PC-3 (cell line): ENCODE measurements around the gene CDK14. TPM values are rescaled to one million over a fixed set of nuclear protein-coding genes. Genes with fewer than 3 reads are reported as not detected.

Source experiments
- ATAC-seq: fragments of 200-7000 bp; cut with Tn5 transposase; 2 replicates; pipeline ENCODE4 v1.9.1; 2020; ENCODE audit warnings: mild to moderate bottlenecking, moderate library complexity
- BruUV-seq: library from RNA; stranded (reverse); fragments of 400-500 nt; replicated peaks from 2 replicates; lab custom pipeline; 2021; lab: Mats Ljungman, UMichigan
- CTCF ChIA-PET: fragments of 300-600 bp; sonication (Branson Sonifier 250); formaldehyde crosslinking; loops from one replicate; lab custom pipeline; 2022; ENCODE audit warnings: antibody characterized with exemption; lab: Charles Lee
- POLR2A ChIA-PET: fragments of 300-600 bp; sonication (Branson Sonifier 250); formaldehyde crosslinking; loops from one replicate; lab custom pipeline; 2022; ENCODE audit warnings: antibody characterized with exemption; ENCODE audit not compliant: unreplicated experiment; lab: Charles Lee
- DNase-seq: peaks from one replicate; pipeline ENCODE4 v3.0.0-alpha.2; 2015
- H2AFZ ChIP-seq: fragments of 300-600 bp; sonication (generic); 2 replicates; pipeline ENCODE4 v1.6.0; 2016; ENCODE audit warnings: antibody characterized with exemption, low read length
- H3F3A ChIP-seq: fragments of 300-600 bp; sonication (generic); one replicate; pipeline ENCODE4 v1.6.0; 2017; ENCODE audit warnings: antibody characterized with exemption, low read length, control low read depth, mild to moderate bottlenecking; ENCODE audit not compliant: unreplicated experiment
- H3K27ac ChIP-seq: fragments of 300-600 bp; sonication (generic); 2 replicates; pipeline ENCODE4 v1.5.1; 2016; ENCODE audit warnings: mild to moderate bottlenecking, low read length
- H3K27me3 ChIP-seq: fragments of 300-600 bp; sonication (generic); 2 replicates; pipeline ENCODE4 v1.6.1; 2016; ENCODE audit warnings: low read length, mixed read lengths
- H3K36me3 ChIP-seq: fragments of 300-600 bp; sonication (generic); 2 replicates; pipeline ENCODE4 v1.6.1; 2016; ENCODE audit warnings: low read depth, mixed run types, low read length, mixed read lengths
- H3K4me1 ChIP-seq: fragments of 300-600 bp; sonication (generic); 2 replicates; pipeline ENCODE4 v1.5.1; 2016; ENCODE audit warnings: low read length; ENCODE audit not compliant: insufficient read depth
- H3K4me2 ChIP-seq: fragments of 300-600 bp; sonication (generic); 2 replicates; pipeline ENCODE4 v1.6.0; 2016; ENCODE audit warnings: low read length
- H3K4me3 ChIP-seq: fragments of 300-600 bp; sonication (generic); 2 replicates; pipeline ENCODE4 v1.5.1; 2016; ENCODE audit warnings: mild to moderate bottlenecking, low read length, mixed read lengths
- H3K79me2 ChIP-seq: fragments of 300-600 bp; sonication (generic); 2 replicates; pipeline ENCODE4 v1.6.1; 2017; ENCODE audit warnings: low read length, mixed read lengths
- H3K9ac ChIP-seq: fragments of 300-600 bp; sonication (generic); 2 replicates; pipeline ENCODE4 v1.6.0; 2016; ENCODE audit warnings: mild to moderate bottlenecking, low read length
- H3K9me2 ChIP-seq: fragments of 300-600 bp; sonication (generic); replicated peaks from 2 replicates; pipeline ENCODE4 v1.6.1; 2016; ENCODE audit warnings: mixed run types, low read length, mixed read lengths
- H3K9me3 ChIP-seq: fragments of 300-600 bp; sonication (generic); 2 replicates; pipeline ENCODE4 v1.6.1; 2016; ENCODE audit warnings: low read length, mixed read lengths
- H4K20me1 ChIP-seq: fragments of 300-600 bp; sonication (generic); 2 replicates; pipeline ENCODE4 v1.6.1; 2016; ENCODE audit warnings: low read length, mixed read lengths
- CTCF ChIP-seq: fragments of 300-600 bp; sonication (generic); conservative IDR thresholded peaks from 2 replicates; pipeline ENCODE4 v1.5.1; 2017; ENCODE audit warnings: antibody characterized with exemption, low read depth, mild to moderate bottlenecking, low read length
- EZH2 ChIP-seq: fragments of 300-600 bp; sonication (generic); IDR thresholded peaks from one replicate; pipeline ENCODE4 v1.6.1; 2017; ENCODE audit warnings: antibody characterized with exemption, mild to moderate bottlenecking, low read length; ENCODE audit not compliant: unreplicated experiment
- EZH2phosphoT487 ChIP-seq: fragments of 300-600 bp; sonication (generic); IDR thresholded peaks from 2 replicates; pipeline ENCODE4 v1.6.1; 2018; ENCODE audit warnings: mild to moderate bottlenecking, antibody characterized with exemption, low read length, borderline replicate concordance
- intact Hi-C: fragments of 100-400 bp; cut with micrococcal nuclease; formaldehyde crosslinking; loops from 2 replicates; pipeline ENCODE4 v1.9.0; 2023
- total RNA-seq: library from RNA; depleted of rRNA; stranded (reverse); fragments of >200 nt; gene quantifications from 2 replicates; pipeline ENCODE4 v1.2.3, GENCODE V29; 2014

The CDK14 gene
- total RNA-seq, 1 experiment from 2014 or later = 8.2 TPM

GRCh38 chr7:90642978-90643377 is 46.9 kb downstream of the CDK14 start:
- Histone ChIP-seq H3K4me2 (no peak overlapping the region), H3K4me1 (no peaks in the 10 kb centered on the region), H3K9me3 (no peaks in the 10 kb centered on the region), H3K4me3 (no peak overlapping the region), H3K27me3 (no peaks in the 10 kb centered on the region), H3K9me2 (no peaks in the 10 kb centered on the region), H2AFZ (no peak overlapping the region), H3K79me2 (no peaks in the 10 kb centered on the region), H3F3A (no peaks in the 10 kb centered on the region), H3K36me3 (no peaks in the 10 kb centered on the region), H4K20me1 (no peaks in the 10 kb centered on the region), H3K9ac (no peak overlapping the region), H3K27ac (no peak overlapping the region)
- ChIA-PET CTCF (no interaction called here), POLR2A (no interaction called here)
- intact Hi-C loops = no loop called here
- no peak for TF ChIP-seq CTCF
- TF ChIP-seq EZH2 = no peak
- no peak for TF ChIP-seq EZH2phosphoT487
- ATAC-seq = no peak
- BruUV-seq = no TSS peak
- DNase-seq = no peak

- no peaks in the 10 kb centered on the region for H3K9me2 ChIP-seq
- H3K27ac ChIP-seq = no peak overlapping the region
- no peaks in the 10 kb centered on the region for H3K4me1 ChIP-seq
- no peaks in the 10 kb centered on the region for H3K9me3 ChIP-seq
- no peaks in the 10 kb centered on the region for H3K36me3 ChIP-seq
- no TSS peak for BruUV-seq
- no peak overlapping the region for H2AFZ ChIP-seq
- no peak overlapping the region for H3K4me3 ChIP-seq
- ATAC-seq (no peak), DNase-seq (no peak)
- no peaks in the 10 kb centered on the region for H3F3A ChIP-seq
- CTCF ChIA-PET = no interaction called here
- H3K79me2 ChIP-seq = no peaks in the 10 kb centered on the region
- no peaks in the 10 kb centered on the region for H4K20me1 ChIP-seq
- POLR2A ChIA-PET = no interaction called here
- no peak overlapping the region for H3K9ac ChIP-seq
- intact Hi-C loops = no loop called here
- H3K4me2 ChIP-seq = no peak overlapping the region
- H3K27me3 ChIP-seq = no peaks in the 10 kb centered on the region
- TF ChIP-seq CTCF (no peak), EZH2phosphoT487 (no peak)
These were observed 49.7 kb downstream of the CDK14 start for GRCh38 chr7:90645784-90646183.

GRCh38 chr7:90648107-90648506 is 52.0 kb downstream of the CDK14 start:
- BruUV-seq = no TSS peak
- Histone ChIP-seq H3K36me3 (no peaks in the 10 kb centered on the region), H3K9me2 (no peaks in the 10 kb centered on the region), H3K9me3 (no peaks in the 10 kb centered on the region), H2AFZ (no peak overlapping the region), H3K27ac (no peak overlapping the region), H3K27me3 (no peaks in the 10 kb centered on the region), H3K79me2 (peaks cover 6% of the 10 kb centered on the region; the same call in 1 of the 2 replicates), H3K9ac (no peak overlapping the region), H3K4me3 (no peak overlapping the region), H3F3A (no peaks in the 10 kb centered on the region), H3K4me1 (no peaks in the 10 kb centered on the region), H3K4me2 (no peak overlapping the region), H4K20me1 (no peaks in the 10 kb centered on the region)
- TF ChIP-seq CTCF = no peak
- no peak for TF ChIP-seq EZH2
- TF ChIP-seq EZH2phosphoT487 = no peak
- intact Hi-C loops = no loop called here
- DNase-seq (no peak), ATAC-seq (no peak)
- ChIA-PET CTCF (interaction anchor here (0.6 kb wide), 1 partner anchor 41 kb away, joined by 3 read pairs; no protein-coding TSS in a partner anchor), POLR2A (no interaction called here)
